Activated T-cell treated with anti-CD3 and anti-CD28 coated beads, Interleukin-2, amount 50 U/mL, for 72 hours (primary cell): Measurements from ENCODE around the gene KRTAP4-7. TPM values are rescaled to one million over a fixed set of nuclear protein-coding genes. Genes with fewer than 3 reads are reported as not detected.
"Not testable (repeated sequence)": the region's sequence is repeated elsewhere in the genome, so short reads cannot be mapped to it uniquely, and the experiment has no call there.

ENCODE experiments used
- ATAC-seq, 2 donors: fragments of 150-1000 bp; cut with Tn5 transposase; replicated peaks in 1 of 2; 2 replicates each; pipeline ENCODE4 v1.10.0; 2021; ENCODE audit warnings: moderate library complexity in 2 of 2, mild to moderate bottlenecking in 1 of 2
- DNase-seq, 2 donors: peaks; one replicate each; pipeline ENCODE4 v3.0.0; 2021 to 2022; ENCODE audit warnings: mixed read lengths in 1 of 2
- H3K27ac Mint-ChIP-seq: one replicate; pipeline ENCODE4 v1.8.0; 2022; ENCODE audit warnings: mild to moderate bottlenecking, moderate library complexity, mixed read lengths
- H3K27me3 Mint-ChIP-seq: one replicate; pipeline ENCODE4 v1.8.0; 2022; ENCODE audit warnings: low read depth, mixed read lengths
- H3K36me3 Mint-ChIP-seq, 2 donors: one replicate each; pipeline ENCODE4 v1.8.0; 2022; ENCODE audit warnings: mixed read lengths in 2 of 2, mild to moderate bottlenecking in 1 of 2; ENCODE audit not compliant: insufficient read depth in 2 of 2
- H3K4me1 Mint-ChIP-seq: one replicate; pipeline ENCODE4 v1.8.0; 2022; ENCODE audit warnings: low read depth, mixed read lengths
- H3K4me3 Mint-ChIP-seq, 2 donors: one replicate each; pipeline ENCODE4 v1.8.0; 2022; ENCODE audit warnings: mild to moderate bottlenecking in 2 of 2, mixed read lengths in 2 of 2, moderate library complexity in 2 of 2
- H3K9me3 Mint-ChIP-seq, 2 donors: one replicate each; pipeline ENCODE4 v1.8.0; 2022; ENCODE audit warnings: mixed read lengths in 2 of 2
- total RNA-seq, 2 donors: library from RNA; stranded (reverse); gene quantifications; one replicate each; pipeline ENCODE4 v1.2.3, GENCODE V29; 2022

KRTAP4-7 gene
- total RNA-seq = not detected

- H3K9me3 Mint-ChIP-seq, ATAC-seq, DNase-seq, H3K4me1 Mint-ChIP-seq, H3K4me3 Mint-ChIP-seq, H3K27ac Mint-ChIP-seq, H3K36me3 Mint-ChIP-seq: not testable (repeated sequence)
- peaks cover 10% of the 10 kb centered on the region for H3K27me3 Mint-ChIP-seq
Measured at GRCh38 chr17:41084100-41084856, at the start of gene KRTAP4-7. KRTAP4-7 (plus strand) TSS chr17:41084150; CDS start chr17:41084207, 57 bp downstream.

- not testable (repeated sequence) for H3K4me1 Mint-ChIP-seq, H3K27me3 Mint-ChIP-seq, H3K4me3 Mint-ChIP-seq, H3K36me3 Mint-ChIP-seq, ATAC-seq, DNase-seq, H3K9me3 Mint-ChIP-seq
- H3K27ac Mint-ChIP-seq = peak within 1 kb of the TSS; percentile 54
Measured at GRCh38 chr17:41034346-41034935, 49.5 kb upstream of the KRTAP4-7 start, which contains the start of gene KRTAP1-3. KRTAP1-3 (minus strand) TSS chr17:41034874; CDS start chr17:41034821, 53 bp downstream.

GRCh38 chr17:41037853-41038350, 46.0 kb upstream of the KRTAP4-7 start:
- Mint-ChIP-seq H3K27ac (no peak overlapping the region), H3K27me3 (peaks cover 6% of the 10 kb centered on the region), H3K4me3 (no peak overlapping the region), H3K36me3 (no peaks in the 10 kb centered on the region), H3K4me1 (no peaks in the 10 kb centered on the region), H3K9me3 (no peaks in the 10 kb centered on the region)
- DNase-seq (no peak), ATAC-seq (no peak)

GRCh38 chr17:41040783-41041571, 43.0 kb upstream of the KRTAP4-7 start, which contains the start of gene KRTAP1-1:
KRTAP1-1 (minus strand) TSS chr17:41041450; CDS start chr17:41041397, 53 bp downstream.
- not testable (repeated sequence) for H3K4me1 Mint-ChIP-seq

GRCh38 chr17:41042953-41043352, 41.0 kb upstream of the KRTAP4-7 start:
- H3K4me1 Mint-ChIP-seq = no peaks in the 10 kb centered on the region
- H3K27ac Mint-ChIP-seq = no peak overlapping the region

More at GRCh38 chr17:41040783-41041571, 43.0 kb upstream of the KRTAP4-7 start, which contains the start of gene KRTAP1-1:
- H3K27me3 Mint-ChIP-seq = peaks cover 13% of the 10 kb centered on the region
- not testable (repeated sequence) for H3K4me3 Mint-ChIP-seq, H3K27ac Mint-ChIP-seq, DNase-seq, H3K36me3 Mint-ChIP-seq, ATAC-seq, H3K9me3 Mint-ChIP-seq

GRCh38 chr17:41046735-41047465, 37.0 kb upstream of the KRTAP4-7 start, which contains the start of gene KRTAP2-1:
KRTAP2-1 (minus strand) TSS chr17:41047316; CDS start chr17:41047267, 49 bp downstream.
- not testable (repeated sequence) for DNase-seq, H3K9me3 Mint-ChIP-seq, H3K4me3 Mint-ChIP-seq, H3K27ac Mint-ChIP-seq, H3K4me1 Mint-ChIP-seq, H3K36me3 Mint-ChIP-seq, ATAC-seq
- H3K27me3 Mint-ChIP-seq = peaks cover 31% of the 10 kb centered on the region

More at GRCh38 chr17:41042953-41043352, 41.0 kb upstream of the KRTAP4-7 start:
- no peak overlapping the region for H3K4me3 Mint-ChIP-seq
- peaks cover 27% of the 10 kb centered on the region for H3K27me3 Mint-ChIP-seq
- no peak for ATAC-seq
- peaks cover 0 to 2% of the 10 kb centered on the region in 2 donors for H3K36me3 Mint-ChIP-seq
- DNase-seq = no peak
- peaks cover 4 to 5% of the 10 kb centered on the region in 2 donors for H3K9me3 Mint-ChIP-seq

- DNase-seq (no peak), ATAC-seq (no peak)
- no peaks in the 10 kb centered on the region for H3K4me1 Mint-ChIP-seq
- H3K36me3 Mint-ChIP-seq = peaks cover 0 to under 1% of the 10 kb centered on the region in 2 donors
- peaks cover 3 to 4% of the 10 kb centered on the region in 2 donors for H3K9me3 Mint-ChIP-seq
- H3K27ac Mint-ChIP-seq = no peak overlapping the region
- H3K27me3 Mint-ChIP-seq = peaks cover 31% of the 10 kb centered on the region
- H3K4me3 Mint-ChIP-seq = no peak overlapping the region
Measured at GRCh38 chr17:41048441-41048840, 35.5 kb upstream of the KRTAP4-7 start.

GRCh38 chr17:41049110-41049509, 34.8 kb upstream of the KRTAP4-7 start:
- Mint-ChIP-seq H3K27me3 (peaks cover 31% of the 10 kb centered on the region), H3K9me3 (no peaks in the 10 kb centered on the region), H3K4me3 (no peak overlapping the region), H3K27ac (no peak overlapping the region), H3K4me1 (no peaks in the 10 kb centered on the region), H3K36me3 (no peaks in the 10 kb centered on the region)
- DNase-seq = no peak
- no peak for ATAC-seq

GRCh38 chr17:41052566-41052965, 31.4 kb upstream of the KRTAP4-7 start:
- DNase-seq (no peak), ATAC-seq (no peak)
- Mint-ChIP-seq H3K36me3 (no peaks in the 10 kb centered on the region), H3K4me1 (no peaks in the 10 kb centered on the region), H3K27ac (no peak overlapping the region), H3K4me3 (no peak overlapping the region), H3K27me3 (peaks cover 16% of the 10 kb centered on the region), H3K9me3 (no peaks in the 10 kb centered on the region)

- Mint-ChIP-seq H3K4me3 (no peak overlapping the region), H3K27ac (no peak overlapping the region), H3K4me1 (no peaks in the 10 kb centered on the region), H3K27me3 (peaks cover 19% of the 10 kb centered on the region), H3K9me3 (no peaks in the 10 kb centered on the region), H3K36me3 (no peaks in the 10 kb centered on the region)
- ATAC-seq (no peak), DNase-seq (no peak)
Measured at GRCh38 chr17:41054025-41054424, 29.9 kb upstream of the KRTAP4-7 start.

GRCh38 chr17:41054556-41054955, 29.4 kb upstream of the KRTAP4-7 start:
- not testable (repeated sequence) for H3K36me3 Mint-ChIP-seq, DNase-seq, H3K27ac Mint-ChIP-seq, ATAC-seq, H3K9me3 Mint-ChIP-seq, H3K4me3 Mint-ChIP-seq, H3K4me1 Mint-ChIP-seq
- H3K27me3 Mint-ChIP-seq = peaks cover 22% of the 10 kb centered on the region

GRCh38 chr17:41055130-41055529, 28.8 kb upstream of the KRTAP4-7 start, which contains the start of gene KRTAP2-2:
KRTAP2-2 (minus strand) TSS chr17:41055230; CDS start chr17:41055211, 19 bp downstream.
- not testable (repeated sequence) for H3K36me3 Mint-ChIP-seq, H3K4me1 Mint-ChIP-seq, H3K9me3 Mint-ChIP-seq, H3K27ac Mint-ChIP-seq, ATAC-seq, H3K4me3 Mint-ChIP-seq, DNase-seq
- peaks cover 25% of the 10 kb centered on the region for H3K27me3 Mint-ChIP-seq
